OCI-LY7 (cell line): Measurements from ENCODE around the gene STK38L.

ENCODE experiments used
- CTCF ChIP-seq: fragments of 200-600 bp; sonication (generic); conservative IDR thresholded peaks from 2 replicates; pipeline ENCODE4 v1.5.1; 2014; ENCODE audit warnings: mild to moderate bottlenecking, antibody characterized with exemption, low read length, moderate library complexity, mixed read lengths
- EZH2phosphoT487 ChIP-seq: fragments of 200-600 bp; sonication (generic); IDR thresholded peaks from 2 replicates; pipeline ENCODE4 v1.6.1; 2018; ENCODE audit warnings: low read depth, borderline replicate concordance, mild to moderate bottlenecking, mixed run types, antibody characterized with exemption, low read length, moderate library complexity, mixed read lengths

DNA sequence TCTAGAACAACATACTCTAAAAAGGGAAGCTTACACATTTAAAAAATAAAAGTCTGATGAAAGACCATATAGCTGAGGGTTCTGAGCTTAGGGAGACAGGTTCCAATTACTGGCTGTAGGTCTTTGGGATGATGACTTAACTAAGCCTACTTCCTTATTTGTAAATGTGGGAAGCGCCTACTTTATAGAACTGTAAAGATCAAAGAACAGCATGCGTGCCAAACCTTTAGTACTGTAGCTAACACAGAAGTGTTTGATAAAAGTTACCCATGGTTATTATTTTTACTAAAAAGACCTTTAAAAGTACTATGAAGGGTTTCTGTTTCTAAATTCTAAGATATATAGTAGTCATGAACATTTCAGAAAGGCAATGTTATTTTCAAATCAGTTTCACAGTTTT, 35.7 kb downstream of the STK38L start:
- TF ChIP-seq EZH2phosphoT487 (no peak), CTCF (no peak)
